Measurements from ENCODE around the gene P2RY8.

P2RY8 gene

DNA sequence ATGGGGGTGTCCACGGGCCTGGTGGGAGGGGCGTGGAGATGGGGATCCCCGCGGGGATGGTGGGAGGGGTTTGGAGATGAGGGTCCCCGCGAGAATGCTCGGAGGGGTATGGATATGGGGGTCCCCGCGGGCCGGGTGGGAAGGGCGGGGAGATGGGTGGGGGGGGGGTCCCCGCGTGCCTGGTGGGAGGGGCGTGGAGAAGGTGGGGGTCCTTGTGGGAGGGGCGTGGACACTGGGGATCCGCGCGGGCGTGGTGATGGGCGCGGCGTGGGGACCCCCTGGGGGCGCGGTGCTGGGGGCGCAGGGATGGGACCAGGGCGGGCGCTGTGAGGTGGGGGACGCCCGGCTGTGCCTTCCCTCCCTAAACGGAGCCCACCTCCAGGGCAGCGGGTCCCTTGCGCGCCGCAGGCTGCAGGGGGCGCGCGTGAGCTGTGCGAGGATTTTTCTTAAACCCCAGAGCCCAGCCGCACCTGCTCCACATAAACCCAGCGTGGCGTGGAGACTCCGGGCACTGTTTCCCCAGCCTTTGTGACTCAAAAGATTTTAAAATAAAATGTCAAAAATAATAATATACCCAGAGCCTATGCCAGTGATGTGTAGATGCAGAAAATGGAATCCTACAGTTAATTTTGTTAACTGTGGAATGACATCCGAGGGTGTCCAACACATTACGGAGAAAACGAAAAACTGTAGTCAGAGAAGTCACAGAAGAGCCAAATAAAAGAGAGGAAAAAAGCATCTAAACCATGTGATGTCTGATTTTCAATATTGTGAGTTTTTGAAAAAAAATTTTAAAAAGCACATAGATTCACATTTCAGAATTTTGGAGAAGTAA, 82.8 kb downstream of the P2RY8 start:
- H3K27ac ChIP-seq (replicated peaks) = no peak overlapping the region
- TF ChIP-seq REST (IDR thresholded peaks at IDR 0.05; ENCODE audit: insufficient replicate concordance, low read depth) = no peak
- no peak for TF ChIP-seq POLR2AphosphoS5 (IDR thresholded peaks at IDR 0.05; ENCODE audit: low read depth)
- TF ChIP-seq, protein P1, sequence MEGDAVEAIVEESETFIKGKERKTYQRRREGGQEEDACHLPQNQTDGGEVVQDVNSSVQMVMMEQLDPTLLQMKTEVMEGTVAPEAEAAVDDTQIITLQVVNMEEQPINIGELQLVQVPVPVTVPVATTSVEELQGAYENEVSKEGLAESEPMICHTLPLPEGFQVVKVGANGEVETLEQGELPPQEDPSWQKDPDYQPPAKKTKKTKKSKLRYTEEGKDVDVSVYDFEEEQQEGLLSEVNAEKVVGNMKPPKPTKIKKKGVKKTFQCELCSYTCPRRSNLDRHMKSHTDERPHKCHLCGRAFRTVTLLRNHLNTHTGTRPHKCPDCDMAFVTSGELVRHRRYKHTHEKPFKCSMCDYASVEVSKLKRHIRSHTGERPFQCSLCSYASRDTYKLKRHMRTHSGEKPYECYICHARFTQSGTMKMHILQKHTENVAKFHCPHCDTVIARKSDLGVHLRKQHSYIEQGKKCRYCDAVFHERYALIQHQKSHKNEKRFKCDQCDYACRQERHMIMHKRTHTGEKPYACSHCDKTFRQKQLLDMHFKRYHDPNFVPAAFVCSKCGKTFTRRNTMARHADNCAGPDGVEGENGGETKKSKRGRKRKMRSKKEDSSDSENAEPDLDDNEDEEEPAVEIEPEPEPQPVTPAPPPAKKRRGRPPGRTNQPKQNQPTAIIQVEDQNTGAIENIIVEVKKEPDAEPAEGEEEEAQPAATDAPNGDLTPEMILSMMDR (IDR thresholded peaks at IDR 0.05; ENCODE audit: insufficient read depth, low read length) = peak; percentile 40
- no peak for TF ChIP-seq GABPA (IDR thresholded peaks at IDR 0.05; ENCODE audit: low read depth)
- H3K27me3 ChIP-seq (ENCODE audit: insufficient read depth, poor library complexity, severe bottlenecking) = no peaks in the 10 kb centered on the region
- H3K4me3 ChIP-seq (replicated peaks; ENCODE audit: insufficient read depth, low read length) = peak overlapping the region; percentile 56
- peak; percentile 32 to 83 for DNase-seq (ENCODE audit: low read depth in 1 of 2, low spot score in 1 of 2)

GRCh38 chrX:1453395-1453783, 83.6 kb downstream of the P2RY8 start:
- Histone ChIP-seq H3K4me3 (replicated peaks; ENCODE audit: insufficient read depth, low read length) (peak overlapping the region; percentile 56), H3K27ac (replicated peaks) (peak overlapping the region; percentile 72), H3K27me3 (ENCODE audit: insufficient read depth, poor library complexity, severe bottlenecking) (no peaks in the 10 kb centered on the region)
- TF ChIP-seq SPI1 (IDR thresholded peaks at IDR 0.05; ENCODE audit: borderline replicate concordance, low read depth) (no peak), POLR2AphosphoS5 (IDR thresholded peaks at IDR 0.05; ENCODE audit: low read depth) (no peak), GABPA (IDR thresholded peaks at IDR 0.05; ENCODE audit: low read depth) (no peak), REST (IDR thresholded peaks at IDR 0.05; ENCODE audit: insufficient replicate concordance, low read depth) (no peak)
- TF ChIP-seq, protein P1 (IDR thresholded peaks at IDR 0.05; ENCODE audit: insufficient read depth, low read length) = no peak
- DNase-seq (ENCODE audit: low read depth in 1 of 2, low spot score in 1 of 2) = no peak

GRCh38 chrX:1452516-1453394, 84.2 kb downstream of the P2RY8 start, which contains the start of gene ASMTL:
TSS of gene ASMTL (minus strand) at chrX:1452909. CDS start at chrX:1452840, 69 bp downstream.
- DNase-seq (ENCODE audit: low read depth in 1 of 2, low spot score in 1 of 2) = peak; percentile 80 to 98
- TF ChIP-seq POLR2AphosphoS5 (IDR thresholded peaks at IDR 0.05; ENCODE audit: low read depth) (peak; percentile 56; the same call in 1 of the 2 replicates), REST (IDR thresholded peaks at IDR 0.05; ENCODE audit: insufficient replicate concordance, low read depth) (peak; percentile 56), GABPA (IDR thresholded peaks at IDR 0.05; ENCODE audit: low read depth) (no peak)
- Histone ChIP-seq H3K27me3 (ENCODE audit: insufficient read depth, poor library complexity, severe bottlenecking) (no peaks in the 10 kb centered on the region), H3K4me3 (replicated peaks; ENCODE audit: insufficient read depth, low read length) (peak within 1 kb of the TSS; percentile 77), H3K27ac (replicated peaks) (peak within 1 kb of the TSS; percentile 88)
